Adrenal gland (tissue), 5 donors: ENCODE measurements around the gene HAX1.
"Not testable (repeated sequence)": the region's sequence is repeated elsewhere in the genome, so short reads cannot be mapped to it uniquely, and the experiment has no call there.

Source experiments
- POLR2A ChIP-seq, 2 donors: fragments of 450-650 bp; IDR thresholded peaks; one replicate each; pipeline ENCODE4 v1.6.1; 2017; ENCODE audit warnings: antibody characterized with exemption in 2 of 2, mild to moderate bottlenecking in 2 of 2, moderate library complexity in 1 of 2
- TF ChIP-seq, protein P1 (sequence below), 6 experiments: fragments of 450-650 bp in 4 of 6; fragments of 200-600 bp in 2 of 6; sonication (generic) in 1 of 6; IDR thresholded peaks; 1 replicate in 5 of 6; 2 replicates in 1 of 6; pipeline versions ENCODE4 v1.5.1 to v1.8.0; 2016 to 2021; ENCODE audit warnings: antibody characterized with exemption in 6 of 6, mild to moderate bottlenecking in 2 of 6, moderate library complexity in 1 of 6
- donor health status: DM: no; HTN: no; CAD: no.

DNA sequence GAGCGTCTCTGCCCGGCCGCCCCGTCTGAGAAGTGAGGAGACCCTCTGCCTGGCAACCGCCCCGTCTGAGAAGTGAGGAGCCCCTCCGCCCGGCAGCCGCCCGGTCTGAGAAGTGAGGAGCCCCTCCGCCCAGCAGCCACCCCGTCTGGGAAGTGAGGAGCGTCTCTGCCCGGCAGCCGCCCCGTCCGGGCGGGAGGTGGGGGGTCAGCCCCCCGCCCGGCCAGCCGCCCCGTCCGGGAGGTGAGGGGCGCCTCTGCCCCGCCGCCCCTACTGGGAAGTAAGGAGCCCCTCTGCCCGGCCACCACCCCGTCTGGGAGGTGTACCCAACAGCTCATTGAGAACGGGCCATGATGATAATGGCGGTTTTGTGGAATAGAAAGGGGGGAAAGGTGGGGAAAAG lies 15.2 kb downstream of the HAX1 start:
- TF ChIP-seq POLR2A (IDR thresholded peaks at IDR 0.05) = not testable (repeated sequence)
- TF ChIP-seq, protein P1, sequence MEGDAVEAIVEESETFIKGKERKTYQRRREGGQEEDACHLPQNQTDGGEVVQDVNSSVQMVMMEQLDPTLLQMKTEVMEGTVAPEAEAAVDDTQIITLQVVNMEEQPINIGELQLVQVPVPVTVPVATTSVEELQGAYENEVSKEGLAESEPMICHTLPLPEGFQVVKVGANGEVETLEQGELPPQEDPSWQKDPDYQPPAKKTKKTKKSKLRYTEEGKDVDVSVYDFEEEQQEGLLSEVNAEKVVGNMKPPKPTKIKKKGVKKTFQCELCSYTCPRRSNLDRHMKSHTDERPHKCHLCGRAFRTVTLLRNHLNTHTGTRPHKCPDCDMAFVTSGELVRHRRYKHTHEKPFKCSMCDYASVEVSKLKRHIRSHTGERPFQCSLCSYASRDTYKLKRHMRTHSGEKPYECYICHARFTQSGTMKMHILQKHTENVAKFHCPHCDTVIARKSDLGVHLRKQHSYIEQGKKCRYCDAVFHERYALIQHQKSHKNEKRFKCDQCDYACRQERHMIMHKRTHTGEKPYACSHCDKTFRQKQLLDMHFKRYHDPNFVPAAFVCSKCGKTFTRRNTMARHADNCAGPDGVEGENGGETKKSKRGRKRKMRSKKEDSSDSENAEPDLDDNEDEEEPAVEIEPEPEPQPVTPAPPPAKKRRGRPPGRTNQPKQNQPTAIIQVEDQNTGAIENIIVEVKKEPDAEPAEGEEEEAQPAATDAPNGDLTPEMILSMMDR (IDR thresholded peaks at IDR 0.05) = not testable (repeated sequence)
